Fibroblast of lung (primary cell): ENCODE data around the gene OR6B2. TPM values are rescaled to one million over a fixed set of nuclear protein-coding genes. Genes with fewer than 3 reads are reported as not detected.

Experiments
- DNase-seq, 2 donors: peaks; one replicate each; pipeline versions ENCODE4 v3.0.0 to v3.0.0-alpha.2; 2010; ENCODE audit warnings: low read depth in 2 of 2
- H2AFZ ChIP-seq: 2 replicates; pipeline ENCODE4 v1.5.1; 2012; ENCODE audit warnings: low read length, control low read depth, inconsistent platforms
- H3K27ac ChIP-seq: 2 replicates; pipeline ENCODE4 v1.5.1; 2011; ENCODE audit warnings: low read length, control low read depth; ENCODE audit not compliant: insufficient read depth
- H3K27me3 ChIP-seq: 2 replicates; pipeline ENCODE4 v1.5.1; 2011; ENCODE audit warnings: mild to moderate bottlenecking, low read length; ENCODE audit not compliant: control insufficient read depth, insufficient read depth
- H3K36me3 ChIP-seq: 2 replicates; pipeline ENCODE4 v1.5.1; 2011; ENCODE audit warnings: low read length; ENCODE audit not compliant: control insufficient read depth, insufficient read depth
- H3K4me1 ChIP-seq: 2 replicates; pipeline ENCODE4 v1.5.1; 2011; ENCODE audit warnings: low read length; ENCODE audit not compliant: control insufficient read depth, insufficient read depth; ENCODE audit errors: extremely low read depth
- H3K4me2 ChIP-seq: 2 replicates; pipeline ENCODE4 v1.5.1; 2011; ENCODE audit warnings: low read length, control low read depth; ENCODE audit not compliant: insufficient read depth; ENCODE audit errors: extremely low read depth
- H3K4me3 ChIP-seq, 4 experiments: fragments of 200-600 bp in 1 of 4; sonication (generic) in 1 of 4; replicated peaks in 1 of 4; 2 replicates each; pipeline ENCODE4 v1.5.1; 2011 to 2016; ENCODE audit warnings: low read length in 4 of 4, low read depth in 3 of 4, mild to moderate bottlenecking in 3 of 4, control low read depth in 2 of 4, inconsistent platforms in 1 of 4, mixed read lengths in 1 of 4; ENCODE audit not compliant: insufficient read depth in 1 of 4; ENCODE audit errors: control extremely low read depth in 1 of 4
- H3K79me2 ChIP-seq: 2 replicates; pipeline ENCODE4 v1.5.1; 2012; ENCODE audit warnings: mild to moderate bottlenecking, low read length, inconsistent platforms; ENCODE audit not compliant: control insufficient read depth, insufficient read depth
- H3K9ac ChIP-seq: 2 replicates; pipeline ENCODE4 v1.5.1; 2011; ENCODE audit warnings: mild to moderate bottlenecking, low read length, control low read depth; ENCODE audit not compliant: insufficient read depth
- H3K9me3 ChIP-seq: 2 replicates; pipeline ENCODE4 v1.5.1; 2012; ENCODE audit warnings: low read depth, low read length; ENCODE audit not compliant: control insufficient read depth, insufficient read depth
- H4K20me1 ChIP-seq: 2 replicates; pipeline ENCODE4 v1.5.1; 2011; ENCODE audit warnings: low read length; ENCODE audit not compliant: control insufficient read depth, insufficient read depth; ENCODE audit errors: extremely low read depth
- CTCF ChIP-seq, 2 donors: IDR thresholded peaks in 1 of 2; conservative IDR thresholded peaks in 1 of 2; 1 replicate in 1 of 2; 2 replicates in 1 of 2; pipeline ENCODE4 v1.5.1; 2011 to 2012; ENCODE audit warnings: low read length in 2 of 2, control low read depth in 1 of 2, inconsistent platforms in 1 of 2, low read depth in 1 of 2, mild to moderate bottlenecking in 1 of 2
- EZH2 ChIP-seq: IDR thresholded peaks from 2 replicates; pipeline ENCODE4 v1.5.1; 2012; ENCODE audit warnings: low read length, control low read depth, mild to moderate bottlenecking; ENCODE audit errors: missing control alignments
- polyA plus RNA-seq, 2 donors: library from polyadenylated mRNA; depleted of rRNA in 1 of 2; stranded (reverse) in 1 of 2; unstranded in 1 of 2; fragments of >200 nt; gene quantifications; 2 replicates each; pipeline ENCODE4 v1.2.1, GENCODE V29; 2011 to 2012; ENCODE audit warnings: missing spikeins in 1 of 2
- total RNA-seq: library from RNA; depleted of rRNA; stranded (reverse); fragments of >200 nt; gene quantifications from 2 replicates; pipeline ENCODE4 v1.2.1, GENCODE V29; 2014

OR6B2 gene
- total and polyA plus RNA-seq, 2 donors (not counting 1 experiment from before 2014, with no cell fraction given): not detected

- Histone ChIP-seq H3K4me2 (no peak overlapping the region), H3K27me3 (no peaks in the 10 kb centered on the region), H3K9me3 (no peaks in the 10 kb centered on the region), H4K20me1 (no peaks in the 10 kb centered on the region), H2AFZ (no peak overlapping the region), H3K4me3 (no peak overlapping the region), H3K79me2 (no peaks in the 10 kb centered on the region), H3K36me3 (no peaks in the 10 kb centered on the region), H3K9ac (no peak overlapping the region), H3K27ac (no peak overlapping the region), H3K4me1 (no peaks in the 10 kb centered on the region)
- no peak for DNase-seq
- TF ChIP-seq EZH2: no peak
- no peak for TF ChIP-seq CTCF (conservative IDR thresholded peaks at IDR 0.05 in 1 of 2, IDR thresholded peaks at IDR 0.05 in 1 of 2; ENCODE audit: low read depth in 1 of 2, low read length in 2 of 2)
Observed at GRCh38 chr2:240042740-240043139, 12.5 kb upstream of the OR6B2 start.

- no peak overlapping the region for H2AFZ ChIP-seq
- H3K4me1 ChIP-seq: no peaks in the 10 kb centered on the region
- no peaks in the 10 kb centered on the region for H3K27me3 ChIP-seq
- H4K20me1 ChIP-seq: no peaks in the 10 kb centered on the region
- no peak overlapping the region for H3K4me3 ChIP-seq
- H3K27ac ChIP-seq: no peak overlapping the region
- TF ChIP-seq EZH2: no peak
- H3K4me2 ChIP-seq: no peak overlapping the region
- no peaks in the 10 kb centered on the region for H3K9me3 ChIP-seq
- DNase-seq: no peak
- no peaks in the 10 kb centered on the region for H3K36me3 ChIP-seq
- H3K79me2 ChIP-seq: no peaks in the 10 kb centered on the region
- H3K9ac ChIP-seq: no peak overlapping the region
Observed at GRCh38 chr2:240041363-240041762, 11.1 kb upstream of the OR6B2 start.

GRCh38 chr2:240037358-240037757, 7.1 kb upstream of the OR6B2 start:
- no peak overlapping the region for H3K27ac ChIP-seq
- TF ChIP-seq CTCF (conservative IDR thresholded peaks at IDR 0.05 in 1 of 2, IDR thresholded peaks at IDR 0.05 in 1 of 2; ENCODE audit: low read depth in 1 of 2, low read length in 2 of 2) (no peak), EZH2 (no peak)

GRCh38 chr2:240033330-240033678, 3.1 kb upstream of the OR6B2 start:
- H3K27me3 ChIP-seq: no peaks in the 10 kb centered on the region
- H3K9ac ChIP-seq: no peak overlapping the region
- no peak overlapping the region for H3K4me3 ChIP-seq
- no peaks in the 10 kb centered on the region for H3K9me3 ChIP-seq
- no peaks in the 10 kb centered on the region for H3K4me1 ChIP-seq
- H3K27ac ChIP-seq: no peak overlapping the region
- H3K4me2 ChIP-seq: no peak overlapping the region
- H4K20me1 ChIP-seq: no peaks in the 10 kb centered on the region
- no peaks in the 10 kb centered on the region for H3K36me3 ChIP-seq
- no peak for DNase-seq
- H3K79me2 ChIP-seq: no peaks in the 10 kb centered on the region
- H2AFZ ChIP-seq: no peak overlapping the region
- no peak for TF ChIP-seq EZH2
- TF ChIP-seq CTCF (conservative IDR thresholded peaks at IDR 0.05 in 1 of 2, IDR thresholded peaks at IDR 0.05 in 1 of 2; ENCODE audit: low read depth in 1 of 2, low read length in 2 of 2): no peak

More at GRCh38 chr2:240037358-240037757, 7.1 kb upstream of the OR6B2 start:
- Histone ChIP-seq H3K79me2 (no peaks in the 10 kb centered on the region), H3K4me1 (no peaks in the 10 kb centered on the region), H3K4me2 (no peak overlapping the region), H3K36me3 (no peaks in the 10 kb centered on the region), H2AFZ (no peak overlapping the region), H3K9me3 (no peaks in the 10 kb centered on the region), H3K9ac (no peak overlapping the region), H3K27me3 (no peaks in the 10 kb centered on the region), H4K20me1 (no peaks in the 10 kb centered on the region), H3K4me3 (no peak overlapping the region)
- no peak for DNase-seq
